GOT3 (cell line): ENCODE measurements around the gene CTDSPL.
"Not testable (repeated sequence)": the region's sequence is repeated elsewhere in the genome, so short reads cannot be mapped to it uniquely, and the experiment has no call there.

Experiments
- DNase-seq: peaks from one replicate; lab custom pipeline; 2025; ENCODE audit warnings: mixed read lengths; lab: John Stamatoyannopoulos, UW

CTDSPL gene

GRCh38 chr3:38019658-38020341, 158.1 kb downstream of the CTDSPL start:
- DNase-seq = no peak

GRCh38 chr3:38020342-38020726, 158.7 kb downstream of the CTDSPL start:
- DNase-seq = no peak

- no peak for DNase-seq
These were observed 159.5 kb downstream of the CTDSPL start for GRCh38 chr3:38021196-38021595.

- no peak for DNase-seq
These were observed 160.6 kb downstream of the CTDSPL start for GRCh38 chr3:38022301-38022700.

- DNase-seq = no peak
These were observed 161.4 kb downstream of the CTDSPL start for GRCh38 chr3:38022896-38023709.

GRCh38 chr3:38026856-38027255, 165.2 kb downstream of the CTDSPL start:
- no peak for DNase-seq

- DNase-seq = no peak
These were observed 166.1 kb downstream of the CTDSPL start for GRCh38 chr3:38027466-38028465.

- DNase-seq = no peak
These were observed 167.1 kb downstream of the CTDSPL start for GRCh38 chr3:38028621-38029361.

GRCh38 chr3:38029400-38030125, 167.9 kb downstream of the CTDSPL start, which contains the start of gene PLCD1:
TSS of gene PLCD1 (minus strand) at chr3:38029642. CDS start at chr3:38029539, 103 bp downstream.
- peak; percentile 27 for DNase-seq

- no peak for DNase-seq
These were observed 168.7 kb downstream of the CTDSPL start for GRCh38 chr3:38030126-38031021.

GRCh38 chr3:38031022-38031994, 169.6 kb downstream of the CTDSPL start:
- peak; percentile 32 for DNase-seq

GRCh38 chr3:38032328-38032865, 170.7 kb downstream of the CTDSPL start:
- no peak for DNase-seq

GRCh38 chr3:38033586-38033985, 171.9 kb downstream of the CTDSPL start:
- DNase-seq = not testable (repeated sequence)
